Pulmonary artery endothelial cell (primary cell): ENCODE results near the gene GREM2. TPM values are rescaled to one million over a fixed set of nuclear protein-coding genes. Genes with fewer than 3 reads are reported as not detected.

ENCODE experiments used
- DNase-seq: peaks from one replicate; pipeline ENCODE4 v3.0.0-alpha.2; 2011; ENCODE audit warnings: low read depth, low spot score
- total RNA-seq: library from RNA; depleted of rRNA; stranded (reverse); fragments of >200 nt; gene quantifications from 2 replicates; pipeline ENCODE4 v1.2.3, GENCODE V29; 2014

The GREM2 gene
- total RNA-seq, 1 donor from 2014 or later: not detected

DNA sequence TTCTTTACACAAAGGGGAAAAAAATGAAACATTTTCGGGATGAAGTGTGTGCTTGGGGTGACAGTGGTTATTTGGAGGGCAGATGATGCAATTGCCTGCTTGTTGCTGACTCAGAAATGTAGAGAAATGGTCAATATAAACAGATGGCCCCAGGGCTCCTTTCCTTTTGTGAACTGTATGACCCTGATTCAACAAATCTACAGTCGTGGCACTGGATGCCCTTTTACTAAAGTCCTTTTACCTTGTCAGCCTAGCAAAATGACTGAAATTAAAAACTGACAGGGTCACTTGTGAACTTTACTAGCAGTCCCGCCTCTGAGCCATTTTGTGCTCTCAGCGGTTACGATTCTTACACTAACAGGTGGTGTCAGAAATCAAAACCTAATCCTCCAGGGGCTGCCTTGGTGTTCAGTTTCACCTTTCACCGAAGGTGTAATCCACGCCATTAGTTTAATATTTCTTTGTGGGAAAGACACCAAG, 49.8 kb downstream of the GREM2 start:
- no peak for DNase-seq

- DNase-seq: no peak
Measured at GRCh38 chr1:240559781-240560180, 52.2 kb downstream of the GREM2 start.

- no peak for DNase-seq
Measured at GRCh38 chr1:240555524-240555923, 56.4 kb downstream of the GREM2 start.

DNA sequence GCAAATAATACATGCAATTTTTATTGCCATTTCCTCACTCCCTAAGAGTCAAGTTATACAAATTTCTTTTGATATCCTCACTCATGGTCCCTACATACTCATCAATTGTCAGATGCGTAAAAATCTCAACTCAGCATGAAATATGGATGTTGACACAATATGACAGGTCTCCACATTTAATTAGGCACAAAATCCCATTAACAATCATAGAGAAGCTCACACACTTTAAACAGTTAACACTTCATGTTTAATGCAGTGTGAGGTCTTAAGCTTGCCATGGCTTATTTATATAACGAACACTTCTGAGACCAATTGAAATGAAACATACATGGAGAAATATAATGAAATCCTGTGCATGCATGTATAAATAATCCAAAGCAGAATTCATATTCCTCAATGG, 58.6 kb downstream of the GREM2 start:
- DNase-seq: no peak

- no peak for DNase-seq
Measured at GRCh38 chr1:240539769-240540414, 72.1 kb downstream of the GREM2 start.

DNA sequence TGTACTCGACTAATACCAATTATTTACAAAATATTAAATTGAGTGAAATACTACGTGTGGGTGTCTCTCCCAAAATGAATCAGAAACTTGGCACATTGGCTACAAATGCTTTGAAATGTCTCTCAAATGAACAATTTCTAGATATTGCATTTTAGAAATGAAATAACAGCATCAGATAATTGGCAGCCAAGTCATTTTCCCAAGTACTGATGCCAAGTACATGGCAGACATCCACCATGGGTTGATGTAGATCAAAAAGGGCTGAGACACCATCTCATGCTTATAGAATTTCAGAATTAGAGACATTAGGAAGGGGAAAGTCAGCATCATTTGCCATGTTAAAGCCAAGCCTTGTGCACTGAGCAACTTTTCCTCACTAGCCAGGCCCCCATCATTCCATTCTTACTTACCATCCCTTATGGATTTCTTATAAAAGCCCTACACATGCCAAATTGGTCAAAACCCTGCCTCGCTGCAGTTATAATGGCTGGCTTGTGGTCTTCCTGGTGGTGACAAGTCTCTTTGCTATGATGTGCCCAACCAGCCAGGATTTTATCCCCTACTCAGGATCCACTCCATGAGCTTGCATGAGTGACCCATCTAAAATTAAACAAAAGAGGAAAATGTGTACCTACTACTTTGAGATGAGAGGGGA, 73.1 kb downstream of the GREM2 start:
- DNase-seq: no peak

DNA sequence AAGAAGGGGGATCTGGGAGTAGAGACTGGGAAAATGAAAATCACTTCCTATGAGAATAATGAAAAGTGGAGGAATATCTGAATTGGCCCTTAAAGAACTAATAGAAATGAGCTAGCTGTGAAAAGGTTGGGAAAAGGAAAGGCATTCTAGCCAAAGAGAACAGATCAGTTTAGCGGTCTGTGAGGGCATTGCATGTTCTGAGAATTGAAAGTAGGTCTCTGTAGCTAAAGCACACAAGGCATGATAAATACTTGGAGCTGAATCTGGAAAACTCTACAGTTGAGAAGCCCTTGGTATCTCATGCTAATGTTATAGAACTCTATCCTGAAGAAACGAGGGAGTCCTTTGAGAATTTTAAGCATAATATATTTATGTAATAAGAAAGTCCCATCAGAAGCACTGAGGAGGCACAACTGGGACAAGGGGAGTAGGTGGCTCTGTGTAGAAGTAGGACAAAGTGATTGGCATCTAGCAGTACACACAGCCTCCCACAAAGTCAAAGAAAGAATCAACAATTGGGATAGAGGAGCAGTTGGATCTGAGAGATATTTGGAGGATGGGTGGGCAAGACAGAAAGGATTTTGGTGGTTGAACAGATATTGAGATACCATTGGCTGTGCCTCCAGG, 78.7 kb downstream of the GREM2 start:
- no peak for DNase-seq

- no peak for DNase-seq
Measured at GRCh38 chr1:240528591-240528990, 83.4 kb downstream of the GREM2 start.

DNA sequence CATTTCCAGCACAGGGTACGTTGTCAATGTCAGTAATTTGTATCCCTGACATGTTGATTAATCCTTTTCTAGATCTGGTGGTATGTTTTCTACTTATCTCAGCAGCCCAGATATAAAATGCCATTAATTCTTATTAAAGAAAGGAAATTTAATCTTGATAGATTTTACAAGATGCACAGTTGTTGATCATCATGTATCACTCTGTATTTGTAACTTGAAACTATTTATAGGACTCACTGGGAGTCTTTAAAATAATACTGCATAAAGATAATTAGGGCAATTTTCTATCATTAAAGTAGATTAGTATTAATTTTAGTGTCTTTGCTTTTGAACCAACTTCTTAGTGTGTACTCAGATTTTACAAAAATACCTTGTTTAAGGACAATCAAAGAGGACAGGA, 84.9 kb downstream of the GREM2 start:
- no peak for DNase-seq

- DNase-seq: no peak
Measured at GRCh38 chr1:240526312-240526711, 85.6 kb downstream of the GREM2 start.

- no peak for DNase-seq
Measured at GRCh38 chr1:240524356-240525069, 87.4 kb downstream of the GREM2 start.

GRCh38 chr1:240522122-240522822, 89.7 kb downstream of the GREM2 start:
- DNase-seq: no peak

GRCh38 chr1:240517891-240518290, 94.1 kb downstream of the GREM2 start:
- DNase-seq: no peak

DNA sequence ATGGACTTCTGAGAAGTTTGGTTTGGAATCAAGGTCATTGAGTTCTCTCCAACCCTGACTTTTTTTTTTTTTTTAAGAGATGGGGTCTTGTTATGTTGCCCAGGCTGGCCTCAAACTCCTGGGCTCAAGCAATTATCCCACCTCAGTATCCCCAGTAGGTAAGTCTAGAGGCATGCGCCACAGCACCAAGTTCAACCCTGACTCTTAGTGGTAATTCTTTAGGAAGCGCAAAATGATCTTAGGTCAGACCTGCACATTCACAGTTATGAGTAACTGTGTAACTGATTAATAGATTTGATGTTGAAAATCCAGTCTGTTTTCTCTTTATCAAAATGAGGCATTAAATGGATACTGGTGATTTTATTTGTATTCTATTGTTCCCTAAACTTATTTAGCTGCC, 95.9 kb downstream of the GREM2 start:
- DNase-seq: no peak

DNA sequence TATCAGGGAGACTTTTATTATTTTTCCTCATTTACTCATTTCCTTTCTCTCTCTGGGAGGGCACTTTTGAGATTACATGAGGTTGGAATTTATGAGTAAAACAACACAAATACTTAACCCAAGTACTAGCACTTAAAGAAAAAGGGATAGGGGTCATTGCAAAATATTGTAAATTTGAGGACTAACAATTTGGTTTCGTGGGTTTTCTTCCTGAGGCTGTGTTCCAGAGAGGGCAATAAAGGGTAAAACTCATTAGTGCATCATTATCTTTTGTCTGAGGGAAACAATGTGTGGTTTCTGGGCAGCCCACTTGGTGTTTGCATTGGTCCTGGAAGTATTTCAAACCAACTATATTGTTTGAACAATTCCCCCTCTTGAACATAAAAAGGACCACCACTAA, 96.5 kb downstream of the GREM2 start:
- no peak for DNase-seq

GRCh38 chr1:240511789-240512188, 100.2 kb downstream of the GREM2 start:
- no peak for DNase-seq

GRCh38 chr1:240508950-240509349, 103.0 kb downstream of the GREM2 start:
- DNase-seq: no peak

DNA sequence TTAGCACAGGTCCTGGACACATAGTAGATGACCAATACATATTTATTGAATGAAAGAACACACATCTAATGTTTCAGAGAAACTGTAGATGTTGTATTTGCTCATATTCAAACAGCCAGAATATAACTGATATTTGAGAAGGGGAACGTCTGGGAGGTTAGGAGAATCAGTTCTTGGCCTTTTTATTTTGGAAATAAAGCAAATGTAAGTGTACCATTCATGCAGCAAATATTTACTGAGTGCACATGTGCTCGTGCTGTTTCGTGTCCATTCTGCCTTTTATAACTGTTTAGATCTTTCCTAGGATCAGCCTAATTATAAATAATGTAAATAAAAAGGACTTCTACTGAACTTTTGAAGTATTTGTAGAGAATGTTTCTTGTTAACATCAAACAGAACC, 103.8 kb downstream of the GREM2 start:
- DNase-seq: no peak

GRCh38 chr1:240506176-240506575, 105.8 kb downstream of the GREM2 start:
- DNase-seq: no peak

- DNase-seq: no peak
Measured at GRCh38 chr1:240503558-240503957, 108.4 kb downstream of the GREM2 start.

DNA sequence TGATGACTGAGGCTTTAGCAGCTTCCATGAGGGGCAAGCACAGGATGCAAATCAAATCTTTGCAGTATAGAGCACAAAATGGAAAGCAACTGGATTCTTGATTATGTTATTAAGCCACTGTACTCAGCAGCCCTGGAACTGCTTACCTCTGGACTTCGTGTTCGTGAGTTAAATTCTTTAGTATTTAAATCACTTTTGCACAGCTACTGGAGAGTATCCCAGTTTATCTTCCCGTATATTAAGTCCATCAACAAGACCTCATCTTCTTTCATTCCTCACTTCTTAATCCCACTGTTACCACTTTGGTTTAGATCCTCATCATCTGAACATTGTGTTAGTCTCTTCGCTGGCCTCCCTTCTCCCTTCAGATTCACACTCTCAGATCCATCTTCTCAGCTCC, 108.9 kb downstream of the GREM2 start:
- no peak for DNase-seq

- DNase-seq: no peak
Measured at GRCh38 chr1:240501115-240501514, 110.8 kb downstream of the GREM2 start.
